Right lobe of liver (tissue), 4 donors: Measurements from ENCODE around the gene ATP8B3.

ENCODE experiments used
- CTCF ChIP-seq, 4 donors: fragments of 200-600 bp in 3 of 4; fragments of 450-650 bp in 1 of 4; IDR thresholded peaks; one replicate each; pipeline versions ENCODE4 v1.5.1 to v1.8.0; 2016 to 2022; ENCODE audit warnings: antibody characterized with exemption in 4 of 4, mild to moderate bottlenecking in 2 of 4
- POLR2A ChIP-seq: fragments of 450-650 bp; IDR thresholded peaks from one replicate; pipeline ENCODE4 v1.6.1; 2017; ENCODE audit warnings: antibody characterized with exemption, mild to moderate bottlenecking
- donor health status: DM: no; HTN: no; CAD: no.
- donor health status: DM: no; HTN: no; CAD: no.
- donor health status: DM: no; HTN: yes; CAD: no.

GRCh38 chr19:1758231-1758577 is 53.9 kb downstream of the ATP8B3 start:
- TF ChIP-seq CTCF (IDR thresholded peaks at IDR 0.05) (no peak), POLR2A (no peak)
